Liver (tissue), 9 donors: ENCODE results near the gene OMP. TPM values are rescaled to one million over a fixed set of nuclear protein-coding genes. Genes with fewer than 3 reads are reported as not detected.

ENCODE experiments used
- DNase-seq: peaks from one replicate; pipeline ENCODE4 v3.0.0-alpha.2; 2017; ENCODE audit warnings: low spot score
- H3K27ac ChIP-seq, 2 donors: one replicate each; pipeline ENCODE4 v1.7.0; 2013; ENCODE audit warnings: inconsistent platforms in 2 of 2, low read length in 2 of 2, control low read depth in 1 of 2, low read depth in 1 of 2, mild to moderate bottlenecking in 1 of 2
- H3K27me3 ChIP-seq, 4 donors: one replicate each; pipeline versions ENCODE4 v1.6.1 to v1.7.0; 2013; ENCODE audit warnings: low read length in 3 of 4, inconsistent platforms in 1 of 4, mild to moderate bottlenecking in 1 of 4, moderate library complexity in 1 of 4; ENCODE audit not compliant: control insufficient read depth in 4 of 4, insufficient read depth in 4 of 4
- H3K36me3 ChIP-seq, 4 donors: one replicate each; pipeline versions ENCODE4 v1.6.1 to v1.7.0; 2013; ENCODE audit warnings: low read length in 3 of 4, mild to moderate bottlenecking in 3 of 4, low read depth in 1 of 4, moderate library complexity in 1 of 4; ENCODE audit not compliant: control insufficient read depth in 4 of 4, insufficient read depth in 3 of 4
- H3K4me1 ChIP-seq, 4 donors: one replicate each; pipeline versions ENCODE4 v1.6.1 to v1.7.0; 2013; ENCODE audit warnings: low read length in 3 of 4, mild to moderate bottlenecking in 3 of 4, moderate library complexity in 1 of 4; ENCODE audit not compliant: control insufficient read depth in 4 of 4, insufficient read depth in 4 of 4
- H3K4me3 ChIP-seq, 3 donors: one replicate each; pipeline versions ENCODE4 v1.6.1 to v1.7.0; 2013; ENCODE audit warnings: low read length in 3 of 3, control low read depth in 1 of 3, low read depth in 1 of 3, mild to moderate bottlenecking in 1 of 3
- H3K9ac ChIP-seq, 2 donors: one replicate each; pipeline ENCODE4 v1.7.0; 2013; ENCODE audit warnings: low read length in 2 of 2, mild to moderate bottlenecking in 2 of 2, moderate library complexity in 2 of 2, control low read depth in 1 of 2, low read depth in 1 of 2
- H3K9me3 ChIP-seq, 4 donors: one replicate each; pipeline versions ENCODE4 v1.6.1 to v1.7.0; 2013; ENCODE audit warnings: low read length in 3 of 4; ENCODE audit not compliant: control insufficient read depth in 4 of 4
- EGR1 ChIP-seq, 2 donors: IDR thresholded peaks; 2 replicates each; pipeline ENCODE4 v1.6.1; 2016 to 2018; ENCODE audit warnings: antibody characterized with exemption in 2 of 2, low read depth in 2 of 2
- FOXA1 ChIP-seq: IDR thresholded peaks from 2 replicates; pipeline ENCODE4 v1.6.1; 2016; ENCODE audit warnings: antibody characterized with exemption
- FOXA2 ChIP-seq: IDR thresholded peaks from 2 replicates; pipeline ENCODE4 v1.6.1; 2016; ENCODE audit warnings: antibody characterized with exemption
- GABPA ChIP-seq, 2 donors: IDR thresholded peaks in 1 of 2; conservative IDR thresholded peaks in 1 of 2; 2 replicates each; pipeline ENCODE4 v1.6.1; 2016; ENCODE audit warnings: antibody characterized with exemption in 2 of 2, mild to moderate bottlenecking in 1 of 2, moderate library complexity in 1 of 2
- HNF4A ChIP-seq, 2 donors: conservative IDR thresholded peaks; 2 replicates each; pipeline ENCODE4 v1.6.1; 2016; ENCODE audit warnings: antibody characterized with exemption in 2 of 2, mild to moderate bottlenecking in 2 of 2
- HNF4G ChIP-seq: IDR thresholded peaks from 2 replicates; pipeline ENCODE4 v1.6.1; 2016; ENCODE audit warnings: antibody characterized with exemption
- JUND ChIP-seq, 2 donors: IDR thresholded peaks; 2 replicates each; pipeline ENCODE4 v1.6.1; 2016; ENCODE audit warnings: antibody characterized with exemption in 2 of 2
- NR2F2 ChIP-seq: IDR thresholded peaks from 2 replicates; pipeline ENCODE4 v1.6.1; 2016; ENCODE audit warnings: antibody characterized with exemption
- RAD21 ChIP-seq, 2 donors: IDR thresholded peaks; 2 replicates each; pipeline ENCODE4 v1.6.1; 2016; ENCODE audit warnings: antibody characterized with exemption in 2 of 2, mild to moderate bottlenecking in 2 of 2
- RXRA ChIP-seq, 2 donors: IDR thresholded peaks; 2 replicates each; pipeline ENCODE4 v1.6.1; 2017 to 2018; ENCODE audit warnings: antibody characterized with exemption in 2 of 2, mild to moderate bottlenecking in 1 of 2
- TAF1 ChIP-seq: conservative IDR thresholded peaks from 2 replicates; pipeline ENCODE4 v1.6.1; 2016; ENCODE audit warnings: antibody characterized with exemption, mild to moderate bottlenecking
- YY1 ChIP-seq: IDR thresholded peaks from 2 replicates; pipeline ENCODE4 v1.6.1; 2016; ENCODE audit warnings: antibody characterized with exemption, mild to moderate bottlenecking
- WGBS: extraction: QIAGEN DNeasy Blood & Tissue Kit; methylation state at CpG from one replicate; pipeline ENCODE4 v1.1.7; 2013; 5-methylcytosine and 5-hydroxymethylcytosine counted together
- polyA plus RNA-seq, 2 donors: library from polyadenylated mRNA; stranded (reverse) in 1 of 2; unstranded in 1 of 2; fragments of 200-250 nt in 1 of 2; fragments of >200 nt in 1 of 2; fragmentation: Nextera tagmentation in 1 of 2; extraction: Ambion mirVana in 1 of 2; gene quantifications; one replicate each; pipeline versions ENCODE4 v1.2.1 to v1.2.3, GENCODE V29; 2013 to 2015
- total RNA-seq, 2 donors: library from RNA; depleted of rRNA; stranded (reverse); fragments of >200 nt; gene quantifications; one replicate each; pipeline ENCODE4 v1.2.3, GENCODE V29; 2014
- TF ChIP-seq, protein P1 (sequence below): IDR thresholded peaks from 2 replicates; pipeline ENCODE4 v1.6.1; 2016; ENCODE audit warnings: antibody characterized with exemption, mild to moderate bottlenecking
- TF ChIP-seq, protein P2 (sequence below): fragments of 150-350 bp; IDR thresholded peaks from 2 replicates; pipeline ENCODE4 v1.5.1; 2017; ENCODE audit warnings: improper control_type of control experiment, low read depth, low read length; ENCODE audit not compliant: missing input control
- TF ChIP-seq, protein P3 (sequence below): IDR thresholded peaks from 2 replicates; pipeline ENCODE4 v1.6.1; 2016; ENCODE audit warnings: antibody characterized with exemption
- TF ChIP-seq, protein P4 (sequence below): IDR thresholded peaks from 2 replicates; pipeline ENCODE4 v1.6.1; 2016; ENCODE audit warnings: antibody characterized with exemption
- donor health status: healthy.
- donor health status: healthy.
- donor health status: healthy.
- donor health status: healthy.
- donor health status: healthy.

OMP gene
- total and polyA plus RNA-seq, 4 donors, result 0.24 to 0.75 (median 0.65) TPM; not detected in 1

DNA sequence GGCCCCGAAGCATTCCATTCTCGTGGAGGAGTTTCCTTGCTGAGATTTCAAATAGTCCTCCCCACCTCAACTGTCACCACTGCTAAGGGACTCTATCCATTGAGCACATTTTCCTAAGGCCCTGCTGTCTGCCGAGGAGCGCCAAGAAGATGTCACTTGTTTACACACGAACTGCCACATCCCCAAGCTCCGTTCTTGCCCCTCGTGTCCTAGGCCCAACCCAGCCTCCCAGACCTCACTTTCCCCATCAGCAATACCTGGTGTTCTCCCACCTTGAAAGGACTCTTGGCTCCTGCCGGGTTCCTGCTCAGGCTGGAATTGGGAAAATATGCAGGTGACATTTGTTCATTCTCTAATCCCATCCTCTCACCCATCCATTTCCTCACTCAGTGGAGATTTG, 21.4 kb downstream of the OMP start:
- peaks cover 1 to 28% (median 20%) of the 10 kb centered on the region in 4 donors for H3K4me1 ChIP-seq
- no peak overlapping the region for H3K27ac ChIP-seq
- H3K4me3 ChIP-seq, result no peak overlapping the region
- no peak for TF ChIP-seq FOXA1
- no peak for TF ChIP-seq RXRA (IDR thresholded peaks at IDR 0.05)
- no peak for TF ChIP-seq TAF1
- no peak for TF ChIP-seq YY1
- TF ChIP-seq, protein P1, sequence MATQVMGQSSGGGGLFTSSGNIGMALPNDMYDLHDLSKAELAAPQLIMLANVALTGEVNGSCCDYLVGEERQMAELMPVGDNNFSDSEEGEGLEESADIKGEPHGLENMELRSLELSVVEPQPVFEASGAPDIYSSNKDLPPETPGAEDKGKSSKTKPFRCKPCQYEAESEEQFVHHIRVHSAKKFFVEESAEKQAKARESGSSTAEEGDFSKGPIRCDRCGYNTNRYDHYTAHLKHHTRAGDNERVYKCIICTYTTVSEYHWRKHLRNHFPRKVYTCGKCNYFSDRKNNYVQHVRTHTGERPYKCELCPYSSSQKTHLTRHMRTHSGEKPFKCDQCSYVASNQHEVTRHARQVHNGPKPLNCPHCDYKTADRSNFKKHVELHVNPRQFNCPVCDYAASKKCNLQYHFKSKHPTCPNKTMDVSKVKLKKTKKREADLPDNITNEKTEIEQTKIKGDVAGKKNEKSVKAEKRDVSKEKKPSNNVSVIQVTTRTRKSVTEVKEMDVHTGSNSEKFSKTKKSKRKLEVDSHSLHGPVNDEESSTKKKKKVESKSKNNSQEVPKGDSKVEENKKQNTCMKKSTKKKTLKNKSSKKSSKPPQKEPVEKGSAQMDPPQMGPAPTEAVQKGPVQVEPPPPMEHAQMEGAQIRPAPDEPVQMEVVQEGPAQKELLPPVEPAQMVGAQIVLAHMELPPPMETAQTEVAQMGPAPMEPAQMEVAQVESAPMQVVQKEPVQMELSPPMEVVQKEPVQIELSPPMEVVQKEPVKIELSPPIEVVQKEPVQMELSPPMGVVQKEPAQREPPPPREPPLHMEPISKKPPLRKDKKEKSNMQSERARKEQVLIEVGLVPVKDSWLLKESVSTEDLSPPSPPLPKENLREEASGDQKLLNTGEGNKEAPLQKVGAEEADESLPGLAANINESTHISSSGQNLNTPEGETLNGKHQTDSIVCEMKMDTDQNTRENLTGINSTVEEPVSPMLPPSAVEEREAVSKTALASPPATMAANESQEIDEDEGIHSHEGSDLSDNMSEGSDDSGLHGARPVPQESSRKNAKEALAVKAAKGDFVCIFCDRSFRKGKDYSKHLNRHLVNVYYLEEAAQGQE, result no peak
- H3K27me3 ChIP-seq, result no peaks in the 10 kb centered on the region
- peaks cover 5 to 52% (median 25%) of the 10 kb centered on the region in 4 donors for H3K36me3 ChIP-seq
- H3K9ac ChIP-seq, result no peak overlapping the region
- no peaks in the 10 kb centered on the region for H3K9me3 ChIP-seq
- WGBS, result 90% methylated on average over 8 of the region's 8 CpGs
- no peak for DNase-seq

DNA sequence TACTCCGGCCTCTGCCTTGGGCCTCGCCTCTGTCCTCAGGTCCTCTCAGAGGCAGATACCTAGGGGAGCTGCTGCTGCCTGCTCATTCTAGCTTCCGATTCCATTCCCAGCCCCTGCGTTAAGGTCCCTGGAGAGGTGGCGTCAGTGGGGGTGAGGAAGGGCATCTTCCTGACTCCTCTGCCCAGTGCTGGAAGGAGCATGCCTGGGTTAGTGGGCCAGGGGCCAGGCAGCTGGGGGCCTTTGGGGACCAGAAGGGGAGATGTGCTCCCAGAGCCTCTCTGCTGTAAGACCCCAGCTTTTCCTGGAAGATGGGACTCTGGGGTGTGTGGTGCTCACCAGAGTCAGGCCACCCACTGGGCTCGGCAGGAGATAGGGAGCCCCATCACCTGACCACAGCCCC, 21.8 kb downstream of the OMP start:
- Histone ChIP-seq H3K9me3 (no peaks in the 10 kb centered on the region), H3K27ac (no peak overlapping the region), H3K4me1 (peaks cover 4 to 32% (median 25%) of the 10 kb centered on the region in 4 donors), H3K27me3 (no peaks in the 10 kb centered on the region), H3K9ac (no peak overlapping the region), H3K36me3 (peaks cover 5 to 48% (median 25%) of the 10 kb centered on the region in 4 donors), H3K4me3 (no peak overlapping the region)
- no peak for TF ChIP-seq RAD21 (IDR thresholded peaks at IDR 0.05)
- TF ChIP-seq, protein P2, sequence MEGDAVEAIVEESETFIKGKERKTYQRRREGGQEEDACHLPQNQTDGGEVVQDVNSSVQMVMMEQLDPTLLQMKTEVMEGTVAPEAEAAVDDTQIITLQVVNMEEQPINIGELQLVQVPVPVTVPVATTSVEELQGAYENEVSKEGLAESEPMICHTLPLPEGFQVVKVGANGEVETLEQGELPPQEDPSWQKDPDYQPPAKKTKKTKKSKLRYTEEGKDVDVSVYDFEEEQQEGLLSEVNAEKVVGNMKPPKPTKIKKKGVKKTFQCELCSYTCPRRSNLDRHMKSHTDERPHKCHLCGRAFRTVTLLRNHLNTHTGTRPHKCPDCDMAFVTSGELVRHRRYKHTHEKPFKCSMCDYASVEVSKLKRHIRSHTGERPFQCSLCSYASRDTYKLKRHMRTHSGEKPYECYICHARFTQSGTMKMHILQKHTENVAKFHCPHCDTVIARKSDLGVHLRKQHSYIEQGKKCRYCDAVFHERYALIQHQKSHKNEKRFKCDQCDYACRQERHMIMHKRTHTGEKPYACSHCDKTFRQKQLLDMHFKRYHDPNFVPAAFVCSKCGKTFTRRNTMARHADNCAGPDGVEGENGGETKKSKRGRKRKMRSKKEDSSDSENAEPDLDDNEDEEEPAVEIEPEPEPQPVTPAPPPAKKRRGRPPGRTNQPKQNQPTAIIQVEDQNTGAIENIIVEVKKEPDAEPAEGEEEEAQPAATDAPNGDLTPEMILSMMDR, result no peak
- WGBS, result 95% methylated on average over 6 of the region's 6 CpGs
- DNase-seq, result no peak

DNA sequence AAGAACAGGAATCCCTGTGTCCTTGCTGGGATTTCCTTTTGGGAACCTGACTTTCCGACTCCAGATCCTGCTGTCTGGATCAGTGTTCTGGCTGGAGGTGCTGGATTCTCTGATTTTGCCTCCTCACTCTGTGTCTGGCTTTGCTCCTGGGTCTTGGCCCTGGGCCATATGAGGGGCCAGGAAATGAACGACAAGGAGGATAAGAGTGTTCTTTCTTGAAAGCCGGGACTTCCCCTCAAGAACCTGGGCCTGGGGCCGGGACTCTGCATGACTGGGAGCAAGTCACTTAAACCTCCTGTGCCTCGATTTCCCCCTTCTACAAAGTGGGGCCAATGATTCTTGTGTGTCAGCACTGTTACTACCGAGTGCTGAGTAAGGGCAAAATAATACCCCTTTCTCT, 22.6 kb downstream of the OMP start:
- Histone ChIP-seq H3K4me1 (peaks cover 10 to 39% (median 32%) of the 10 kb centered on the region in 4 donors), H3K27ac (no peak overlapping the region), H3K36me3 (peaks cover 5 to 41% (median 23%) of the 10 kb centered on the region in 4 donors), H3K27me3 (no peaks in the 10 kb centered on the region), H3K9ac (no peak overlapping the region), H3K9me3 (no peaks in the 10 kb centered on the region), H3K4me3 (no peak overlapping the region)
- WGBS, result 67% methylated on average over 6 of the region's 6 CpGs
- TF ChIP-seq YY1, result no peak
- no peak for TF ChIP-seq HNF4A (conservative IDR thresholded peaks at IDR 0.05)
- TF ChIP-seq EGR1 (IDR thresholded peaks at IDR 0.05; ENCODE audit: low read depth in 2 of 2), result no peak
- no peak for TF ChIP-seq RAD21 (IDR thresholded peaks at IDR 0.05)
- TF ChIP-seq, protein P3, sequence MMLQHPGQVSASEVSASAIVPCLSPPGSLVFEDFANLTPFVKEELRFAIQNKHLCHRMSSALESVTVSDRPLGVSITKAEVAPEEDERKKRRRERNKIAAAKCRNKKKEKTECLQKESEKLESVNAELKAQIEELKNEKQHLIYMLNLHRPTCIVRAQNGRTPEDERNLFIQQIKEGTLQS, result no peak
- no peak for TF ChIP-seq GABPA (IDR thresholded peaks at IDR 0.05 in 1 of 2, conservative IDR thresholded peaks at IDR 0.05 in 1 of 2)
- no peak for TF ChIP-seq HNF4G
- TF ChIP-seq, protein P2, result no peak
- TF ChIP-seq, protein P4, sequence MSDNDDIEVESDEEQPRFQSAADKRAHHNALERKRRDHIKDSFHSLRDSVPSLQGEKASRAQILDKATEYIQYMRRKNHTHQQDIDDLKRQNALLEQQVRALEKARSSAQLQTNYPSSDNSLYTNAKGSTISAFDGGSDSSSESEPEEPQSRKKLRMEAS, result no peak
- no peak for TF ChIP-seq FOXA1
- TF ChIP-seq NR2F2, result no peak
- TF ChIP-seq JUND (IDR thresholded peaks at IDR 0.05), result no peak
- no peak for TF ChIP-seq FOXA2
- TF ChIP-seq RXRA (IDR thresholded peaks at IDR 0.05), result no peak
- TF ChIP-seq TAF1, result no peak
- no peak for DNase-seq
